Nephron progenitor cell (in vitro differentiated cells): ENCODE results near the gene EEA1.
"Not testable (repeated sequence)": the region's sequence is repeated elsewhere in the genome, so short reads cannot be mapped to it uniquely, and the experiment has no call there.

ENCODE experiments used
- DNase-seq: peaks from one replicate; pipeline ENCODE4 v3.0.0; 2021
- H3K27ac Mint-ChIP-seq: 2 replicates; pipeline ENCODE4 v1.8.0; 2021; ENCODE audit warnings: mild to moderate bottlenecking, moderate library complexity, mixed read lengths
- H3K27me3 Mint-ChIP-seq: 2 replicates; pipeline ENCODE4 v1.8.0; 2021; ENCODE audit warnings: mild to moderate bottlenecking, low read depth, mixed read lengths; ENCODE audit not compliant: poor library complexity
- H3K36me3 Mint-ChIP-seq: 2 replicates; pipeline ENCODE4 v1.8.0; 2021; ENCODE audit warnings: low read depth, mixed read lengths
- H3K4me1 Mint-ChIP-seq: 2 replicates; pipeline ENCODE4 v1.8.0; 2021; ENCODE audit warnings: mixed read lengths
- H3K4me3 Mint-ChIP-seq: 2 replicates; pipeline ENCODE4 v1.8.0; 2021; ENCODE audit warnings: mild to moderate bottlenecking, moderate library complexity, mixed read lengths
- H3K9me3 Mint-ChIP-seq: 2 replicates; pipeline ENCODE4 v1.8.0; 2021; ENCODE audit warnings: mild to moderate bottlenecking, moderate library complexity, mixed read lengths
- CTCF ChIP-seq: fragments of 200-600 bp; sonication (generic); IDR thresholded peaks from 2 replicates; pipeline ENCODE4 v1.5.0; 2021; ENCODE audit warnings: antibody characterized with exemption

Gene EEA1

GRCh38 chr12:92814584-92814983, 114.5 kb downstream of the EEA1 start:
- Mint-ChIP-seq H3K4me1 (no peaks in the 10 kb centered on the region), H3K27ac (no peak overlapping the region), H3K4me3 (no peak overlapping the region), H3K9me3 (no peaks in the 10 kb centered on the region), H3K36me3 (peaks cover 40% of the 10 kb centered on the region), H3K27me3 (no peaks in the 10 kb centered on the region)
- DNase-seq = no peak
- no peak for TF ChIP-seq CTCF

- Mint-ChIP-seq H3K9me3 (peaks cover 6% of the 10 kb centered on the region), H3K36me3 (peaks cover 57% of the 10 kb centered on the region), H3K4me1 (no peaks in the 10 kb centered on the region), H3K4me3 (no peak overlapping the region), H3K27me3 (no peaks in the 10 kb centered on the region), H3K27ac (no peak overlapping the region)
- DNase-seq = no peak
- TF ChIP-seq CTCF = no peak
Observed at GRCh38 chr12:92810370-92810769, 118.7 kb downstream of the EEA1 start.

- no peak for DNase-seq
- H3K27ac Mint-ChIP-seq = no peak overlapping the region
- H3K4me3 Mint-ChIP-seq = no peak overlapping the region
- no peaks in the 10 kb centered on the region for H3K4me1 Mint-ChIP-seq
- H3K27me3 Mint-ChIP-seq = no peaks in the 10 kb centered on the region
- H3K36me3 Mint-ChIP-seq = peaks cover 51% of the 10 kb centered on the region
- peaks cover 6% of the 10 kb centered on the region for H3K9me3 Mint-ChIP-seq
- no peak for TF ChIP-seq CTCF
Observed at GRCh38 chr12:92803903-92804302, 125.2 kb downstream of the EEA1 start.

- TF ChIP-seq CTCF = no peak
- no peak overlapping the region for H3K27ac Mint-ChIP-seq
Observed at GRCh38 chr12:92802906-92803305, 126.2 kb downstream of the EEA1 start.

GRCh38 chr12:92796650-92797049, 132.4 kb downstream of the EEA1 start:
- H3K27ac Mint-ChIP-seq = no peak overlapping the region
- no peak overlapping the region for H3K4me3 Mint-ChIP-seq
- no peak for TF ChIP-seq CTCF
- H3K36me3 Mint-ChIP-seq = peaks cover 51% of the 10 kb centered on the region
- peaks cover 18% of the 10 kb centered on the region for H3K9me3 Mint-ChIP-seq
- H3K27me3 Mint-ChIP-seq = no peaks in the 10 kb centered on the region
- DNase-seq = no peak
- no peaks in the 10 kb centered on the region for H3K4me1 Mint-ChIP-seq

More at GRCh38 chr12:92802906-92803305, 126.2 kb downstream of the EEA1 start:
- Mint-ChIP-seq H3K9me3 (peaks cover 6% of the 10 kb centered on the region), H3K4me3 (no peak overlapping the region), H3K4me1 (no peaks in the 10 kb centered on the region), H3K27me3 (no peaks in the 10 kb centered on the region), H3K36me3 (peaks cover 48% of the 10 kb centered on the region)
- DNase-seq = no peak

GRCh38 chr12:92794814-92795213, 134.3 kb downstream of the EEA1 start:
- H3K9me3 Mint-ChIP-seq = peaks cover 36% of the 10 kb centered on the region
- no peak for TF ChIP-seq CTCF
- H3K27ac Mint-ChIP-seq = no peak overlapping the region
- no peak for DNase-seq
- no peaks in the 10 kb centered on the region for H3K4me1 Mint-ChIP-seq
- H3K36me3 Mint-ChIP-seq = peaks cover 63% of the 10 kb centered on the region
- peaks cover 4% of the 10 kb centered on the region for H3K27me3 Mint-ChIP-seq
- no peak overlapping the region for H3K4me3 Mint-ChIP-seq

GRCh38 chr12:92794356-92794755, 134.7 kb downstream of the EEA1 start:
- H3K4me1 Mint-ChIP-seq, DNase-seq, H3K27me3 Mint-ChIP-seq, H3K27ac Mint-ChIP-seq, H3K4me3 Mint-ChIP-seq: not testable (repeated sequence)
- Mint-ChIP-seq H3K9me3 (peaks cover 37% of the 10 kb centered on the region), H3K36me3 (peaks cover 66% of the 10 kb centered on the region)
